ENCODE results near the gene ARHGEF4.
"Not testable (repeated sequence)": the region's sequence is repeated elsewhere in the genome, so short reads cannot be mapped to it uniquely, and the experiment has no call there.

ARHGEF4 gene

GRCh38 chr2:130985831-130986649 lies 149.3 kb downstream of the ARHGEF4 start:
- no peak overlapping the region for H3K4me3 ChIP-seq (ENCODE audit: low read depth, low read length)
- TF ChIP-seq CTCF (IDR thresholded peaks at IDR 0.05; ENCODE audit: borderline replicate concordance, insufficient read depth, low read depth, low read length): no peak

GRCh38 chr2:130986890-130987493 lies 150.3 kb downstream of the ARHGEF4 start:
- no peak overlapping the region for H3K4me3 ChIP-seq (ENCODE audit: low read depth, low read length)

GRCh38 chr2:130987519-130988425 lies 151.1 kb downstream of the ARHGEF4 start:
- no peak for TF ChIP-seq CTCF (IDR thresholded peaks at IDR 0.05; ENCODE audit: borderline replicate concordance, insufficient read depth, low read depth, low read length)
- H3K4me3 ChIP-seq (ENCODE audit: low read depth, low read length): no peak overlapping the region

More at GRCh38 chr2:130986890-130987493, 150.3 kb downstream of the ARHGEF4 start:
- TF ChIP-seq CTCF (IDR thresholded peaks at IDR 0.05; ENCODE audit: borderline replicate concordance, insufficient read depth, low read depth, low read length): no peak

GRCh38 chr2:130991446-130991845 lies 154.7 kb downstream of the ARHGEF4 start:
- H3K4me3 ChIP-seq (ENCODE audit: low read depth, low read length): not testable (repeated sequence)

GRCh38 chr2:130992003-130992402 lies 155.3 kb downstream of the ARHGEF4 start:
- not testable (repeated sequence) for H3K4me3 ChIP-seq (ENCODE audit: low read depth, low read length)

- no peak for TF ChIP-seq CTCF (IDR thresholded peaks at IDR 0.05; ENCODE audit: borderline replicate concordance, insufficient read depth, low read depth, low read length)
- H3K4me3 ChIP-seq (ENCODE audit: low read depth, low read length): no peak overlapping the region
Observed at GRCh38 chr2:130996691-130997090, 160.0 kb downstream of the ARHGEF4 start.

- no peak overlapping the region for H3K4me3 ChIP-seq (ENCODE audit: low read depth, low read length)
- TF ChIP-seq CTCF (IDR thresholded peaks at IDR 0.05; ENCODE audit: borderline replicate concordance, insufficient read depth, low read depth, low read length): no peak
Observed at GRCh38 chr2:130997198-130997597, 160.5 kb downstream of the ARHGEF4 start.
